ENCODE results near the gene IP6K3. TPM values are rescaled to one million over a fixed set of nuclear protein-coding genes. Genes with fewer than 3 reads are reported as not detected.

The IP6K3 gene
- total and polyA plus RNA-seq, 2 experiments from 2014 or later: 0.14 to 0.16 TPM

- peaks cover 9% of the 10 kb centered on the region for H3K27me3 Mint-ChIP-seq (ENCODE audit: insufficient read depth, low read depth, poor library complexity)
- TF ChIP-seq ZNF331 (CRISPR knock-in tag; IDR thresholded peaks at IDR 0.05; ENCODE audit: low read depth) (no peak), POLR2AphosphoS5 (IDR thresholded peaks at IDR 0.05; ENCODE audit: low read depth) (no peak), ZNF114 (CRISPR knock-in tag; IDR thresholded peaks at IDR 0.05) (no peak), REST (IDR thresholded peaks at IDR 0.05; ENCODE audit: unreplicated experiment) (no peak), STAT1 (IDR thresholded peaks at IDR 0.05; ENCODE audit: unreplicated experiment) (no peak), ZNF462 (CRISPR knock-in tag; IDR thresholded peaks at IDR 0.05) (no peak), NANOG (IDR thresholded peaks at IDR 0.05; ENCODE audit: borderline replicate concordance) (no peak), EZH2 (IDR thresholded peaks at IDR 0.05; ENCODE audit: low read depth, unreplicated experiment) (no peak), JUNB (IDR thresholded peaks at IDR 0.05; ENCODE audit: unreplicated experiment) (no peak)
- H3K4me1 ChIP-seq (ENCODE audit: insufficient read depth): peaks cover 6% of the 10 kb centered on the region; the same call in 1 of the 2 replicates
- H3K36me3 Mint-ChIP-seq (ENCODE audit: low read depth): no peaks in the 10 kb centered on the region
- H2AFZ ChIP-seq: no peak overlapping the region
- no peak for ATAC-seq
- H3K9me3 Mint-ChIP-seq: no peaks in the 10 kb centered on the region
- H3K79me2 ChIP-seq (replicated peaks; ENCODE audit: insufficient read depth): no peaks in the 10 kb centered on the region
- no peak overlapping the region for H3K4me2 ChIP-seq
- H3K27me3 ChIP-seq (ENCODE audit: insufficient read depth): no peaks in the 10 kb centered on the region
- peaks cover 13% of the 10 kb centered on the region; the same call in 2 of the 3 replicates for H3K4me1 Mint-ChIP-seq
- H3K9me2 ChIP-seq (ENCODE audit: insufficient read depth): no peaks in the 10 kb centered on the region
- H3K27ac ChIP-seq (ENCODE audit: low read depth): no peak overlapping the region
- no peak overlapping the region for H3K4me3 ChIP-seq
- H4K20me1 ChIP-seq (replicated peaks; ENCODE audit: insufficient read depth): no peaks in the 10 kb centered on the region
- DNase-seq (ENCODE audit: low spot score): no peak
- H3K27ac Mint-ChIP-seq: no peak overlapping the region
- no peaks in the 10 kb centered on the region for H3F3A ChIP-seq (replicated peaks; ENCODE audit: low read depth)
- no peaks in the 10 kb centered on the region; the same call in 1 of the 2 replicates for H3K36me3 ChIP-seq (ENCODE audit: insufficient read depth)
- H3K4me3 Mint-ChIP-seq: no peak overlapping the region
Measured at GRCh38 chr6:33739571-33739970, 7.1 kb downstream of the IP6K3 start.

All from GM23338 (cell line).